BJ (cell line): ENCODE data around the gene MAP3K14. TPM values are rescaled to one million over a fixed set of nuclear protein-coding genes. Genes with fewer than 3 reads are reported as not detected.
A peak's percentile ranks its signal among the peaks of the same experiment; 100 is the strongest.

Experiments used
- CTCF ChIA-PET: fragments of 350-600 bp; formaldehyde crosslinking; extraction: SDS; loops from one replicate; lab custom pipeline; 2021; ENCODE audit warnings: antibody characterized with exemption, inconsistent platforms; lab: Yijun Ruan, JAX
- POLR2A ChIA-PET: fragments of 300-600 bp; sonication (Branson Sonifier 250); formaldehyde crosslinking; extraction: SDS; loops from one replicate; lab custom pipeline; 2021; ENCODE audit warnings: antibody characterized with exemption; lab: Charles Lee
- DNase-seq: peaks from one replicate; pipeline ENCODE4 v3.0.0-alpha.2; 2011; ENCODE audit warnings: low read depth
- H3K27me3 ChIP-seq: 2 replicates; pipeline ENCODE4 v1.6.0; 2011; ENCODE audit warnings: low read length; ENCODE audit not compliant: control insufficient read depth, insufficient read depth
- H3K36me3 ChIP-seq: 2 replicates; pipeline ENCODE4 v1.5.1; 2011; ENCODE audit warnings: low read length; ENCODE audit not compliant: control insufficient read depth, insufficient read depth
- H3K4me3 ChIP-seq: 2 replicates; pipeline ENCODE4 v1.5.1; 2011; ENCODE audit warnings: low read depth, mild to moderate bottlenecking, control low read depth, low read length
- polyA plus RNA-seq: library from polyadenylated mRNA; depleted of rRNA; stranded (reverse); fragments of >200 nt; gene quantifications from 2 replicates; pipeline ENCODE4 v1.2.3, GENCODE V29; 2011
- TF ChIP-seq, protein P1 (sequence below): IDR thresholded peaks from 2 replicates; pipeline ENCODE4 v1.5.1; 2011; ENCODE audit warnings: low read depth, mild to moderate bottlenecking, control low read depth, inconsistent platforms, low read length, moderate library complexity; ENCODE audit not compliant: insufficient read depth

The MAP3K14 gene
- polyA plus RNA-seq, 1 experiment: 6.5 TPM

DNA sequence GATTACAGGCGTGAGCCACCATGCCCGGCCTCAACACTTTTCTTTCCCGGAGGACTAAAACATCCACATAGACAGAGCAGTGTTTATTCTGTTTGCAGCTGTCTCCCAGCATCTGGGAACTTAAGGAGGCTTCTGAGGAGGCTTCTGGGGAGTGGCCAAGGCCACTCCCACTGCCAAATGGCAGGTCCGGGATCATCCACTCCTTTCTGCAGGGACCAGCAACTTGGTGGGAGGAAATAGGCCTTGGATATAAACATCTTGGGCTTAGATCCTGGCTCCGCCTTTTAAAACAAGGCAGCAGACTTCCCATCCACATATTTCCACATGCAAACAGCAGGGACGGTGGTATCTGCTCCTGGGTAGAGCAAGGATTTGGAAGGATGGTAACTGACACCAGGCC lies 40.8 kb downstream of the MAP3K14 start:
- DNase-seq: no peak
- Histone ChIP-seq H3K27me3 (no peaks in the 10 kb centered on the region), H3K36me3 (peaks cover 19% of the 10 kb centered on the region), H3K4me3 (no peak overlapping the region)
- POLR2A ChIA-PET: no interaction called here
- CTCF ChIA-PET: interaction anchor here (1.4 to 4.0 kb wide), 19 partner anchors 10 to 141 kb away, joined by 3 to 83 read pairs (median 13); partner anchors contain the start of genes ACBD4, HEXIM1 and MAP3K14
- TF ChIP-seq, protein P1, sequence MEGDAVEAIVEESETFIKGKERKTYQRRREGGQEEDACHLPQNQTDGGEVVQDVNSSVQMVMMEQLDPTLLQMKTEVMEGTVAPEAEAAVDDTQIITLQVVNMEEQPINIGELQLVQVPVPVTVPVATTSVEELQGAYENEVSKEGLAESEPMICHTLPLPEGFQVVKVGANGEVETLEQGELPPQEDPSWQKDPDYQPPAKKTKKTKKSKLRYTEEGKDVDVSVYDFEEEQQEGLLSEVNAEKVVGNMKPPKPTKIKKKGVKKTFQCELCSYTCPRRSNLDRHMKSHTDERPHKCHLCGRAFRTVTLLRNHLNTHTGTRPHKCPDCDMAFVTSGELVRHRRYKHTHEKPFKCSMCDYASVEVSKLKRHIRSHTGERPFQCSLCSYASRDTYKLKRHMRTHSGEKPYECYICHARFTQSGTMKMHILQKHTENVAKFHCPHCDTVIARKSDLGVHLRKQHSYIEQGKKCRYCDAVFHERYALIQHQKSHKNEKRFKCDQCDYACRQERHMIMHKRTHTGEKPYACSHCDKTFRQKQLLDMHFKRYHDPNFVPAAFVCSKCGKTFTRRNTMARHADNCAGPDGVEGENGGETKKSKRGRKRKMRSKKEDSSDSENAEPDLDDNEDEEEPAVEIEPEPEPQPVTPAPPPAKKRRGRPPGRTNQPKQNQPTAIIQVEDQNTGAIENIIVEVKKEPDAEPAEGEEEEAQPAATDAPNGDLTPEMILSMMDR: no peak

DNA sequence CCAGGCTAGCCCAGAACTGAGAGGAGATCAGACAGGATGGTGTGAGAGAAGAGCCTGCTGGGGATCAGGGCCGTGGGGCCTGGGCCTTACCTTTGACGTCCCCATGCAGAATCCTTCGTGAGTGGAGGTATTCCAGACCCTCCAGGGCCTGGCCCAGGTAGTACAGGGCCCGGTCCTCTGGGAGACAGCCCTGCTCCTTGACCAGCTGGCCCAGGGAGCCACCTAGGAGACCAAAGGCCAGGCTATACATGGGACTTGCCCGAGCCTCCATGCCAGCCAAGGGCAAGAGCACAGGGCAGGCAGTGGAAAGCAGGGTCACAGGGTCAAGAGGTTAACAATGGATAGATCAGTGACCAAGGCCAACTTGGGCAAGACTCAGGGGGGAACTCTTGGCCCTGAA lies 42.8 kb downstream of the MAP3K14 start:
- POLR2A ChIA-PET: no interaction called here

GRCh38 chr17:45273551-45273957 lies 43.3 kb downstream of the MAP3K14 start:
- no peak for DNase-seq
- ChIA-PET CTCF (interaction anchor here (0.8 to 1.6 kb wide), 3 partner anchors 37 to 121 kb away, joined by 3 to 5 read pairs (median 3); no protein-coding TSS in a partner anchor), POLR2A (no interaction called here)
- TF ChIP-seq, protein P1: no peak
- H3K4me3 ChIP-seq: no peak overlapping the region
- peaks cover 37% of the 10 kb centered on the region for H3K36me3 ChIP-seq
- no peaks in the 10 kb centered on the region for H3K27me3 ChIP-seq

More for the DNA sequence above, 42.8 kb downstream of the MAP3K14 start:
- no peak for DNase-seq
- CTCF ChIA-PET: interaction anchor here (0.8 to 1.7 kb wide), 4 partner anchors 37 to 112 kb away, joined by 3 to 4 read pairs (median 3); partner anchors contain the start of gene MAP3K14
- H3K36me3 ChIP-seq: peaks cover 35% of the 10 kb centered on the region
- no peak overlapping the region for H3K4me3 ChIP-seq
- TF ChIP-seq, protein P1: no peak
- no peaks in the 10 kb centered on the region for H3K27me3 ChIP-seq

- ChIA-PET CTCF (interaction anchor here (0.7 to 3.5 kb wide), 5 partner anchors 35 to 124 kb away, joined by 3 to 18 read pairs (median 3); no protein-coding TSS in a partner anchor), POLR2A (no interaction called here)
- DNase-seq: no peak
- peaks cover 52% of the 10 kb centered on the region for H3K36me3 ChIP-seq
- H3K27me3 ChIP-seq: no peaks in the 10 kb centered on the region
- H3K4me3 ChIP-seq: no peak overlapping the region
- TF ChIP-seq, protein P1: no peak
Observed at GRCh38 chr17:45271603-45272002, 45.2 kb downstream of the MAP3K14 start.

DNA sequence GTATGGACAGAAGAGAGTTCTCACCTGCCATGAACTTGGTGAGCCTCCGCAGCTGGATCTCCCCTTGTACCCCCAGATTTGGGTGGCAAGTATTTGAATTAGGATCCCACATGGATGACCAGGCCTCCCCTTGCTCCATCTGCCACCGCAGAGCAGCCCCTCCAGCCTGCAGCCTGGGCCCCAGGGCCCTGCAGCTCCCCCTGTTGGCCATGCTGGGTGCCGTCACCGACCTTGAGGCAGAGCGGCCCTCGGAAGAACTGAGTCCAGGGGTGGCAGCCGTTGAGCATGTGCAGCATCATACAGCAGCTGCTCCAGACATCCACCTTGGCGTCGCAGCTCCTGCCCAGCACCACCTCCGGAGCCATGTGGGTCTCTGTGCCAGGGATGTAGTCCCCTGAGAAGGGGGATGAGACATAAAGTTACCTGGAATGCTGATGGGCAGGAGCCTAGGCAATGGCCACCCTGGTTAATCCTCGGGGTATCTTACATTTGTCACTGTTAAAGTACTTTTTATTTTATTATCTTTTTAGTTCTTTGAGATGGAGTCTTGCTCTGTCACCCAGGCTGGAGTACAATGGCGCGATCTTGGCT lies 45.9 kb downstream of the MAP3K14 start:
- TF ChIP-seq, protein P1: peak; percentile 65
- no peak overlapping the region for H3K4me3 ChIP-seq
- H3K36me3 ChIP-seq: peaks cover 54% of the 10 kb centered on the region
- ChIA-PET POLR2A (no interaction called here), CTCF (interaction anchor here (0.7 to 3.5 kb wide), 5 partner anchors 23 to 125 kb away, joined by 3 to 18 read pairs (median 3); no protein-coding TSS in a partner anchor)
- H3K27me3 ChIP-seq: no peaks in the 10 kb centered on the region
- no peak for DNase-seq
